LNCAP (cell line): ENCODE results near the gene TKTL2.

ENCODE experiments used
- CTCF ChIP-seq: fragments of 450-650 bp; IDR thresholded peaks from 2 replicates; pipeline ENCODE4 v1.5.1; 2017; ENCODE audit warnings: mild to moderate bottlenecking

Gene TKTL2

DNA sequence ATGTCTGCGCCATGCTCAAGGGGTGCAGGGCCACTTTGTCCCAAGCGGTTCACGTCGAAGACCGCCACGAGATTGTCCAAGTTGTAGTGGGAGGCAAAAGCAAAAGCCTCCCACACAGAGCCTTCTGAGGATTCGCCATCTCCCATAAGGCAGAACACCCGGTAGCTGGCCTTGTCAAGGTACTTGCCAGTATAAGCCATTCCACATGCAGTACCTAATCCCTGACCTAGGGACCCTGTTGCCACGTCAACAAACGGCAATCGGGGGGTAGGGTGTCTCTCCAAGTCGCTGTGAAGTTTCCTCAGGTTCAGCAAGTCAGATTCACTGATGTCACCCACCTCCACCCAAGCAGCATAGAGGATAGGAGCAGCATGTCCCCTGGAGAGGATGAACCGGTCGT, 424 bp downstream of the TKTL2 start:
- no peak for TF ChIP-seq CTCF

DNA sequence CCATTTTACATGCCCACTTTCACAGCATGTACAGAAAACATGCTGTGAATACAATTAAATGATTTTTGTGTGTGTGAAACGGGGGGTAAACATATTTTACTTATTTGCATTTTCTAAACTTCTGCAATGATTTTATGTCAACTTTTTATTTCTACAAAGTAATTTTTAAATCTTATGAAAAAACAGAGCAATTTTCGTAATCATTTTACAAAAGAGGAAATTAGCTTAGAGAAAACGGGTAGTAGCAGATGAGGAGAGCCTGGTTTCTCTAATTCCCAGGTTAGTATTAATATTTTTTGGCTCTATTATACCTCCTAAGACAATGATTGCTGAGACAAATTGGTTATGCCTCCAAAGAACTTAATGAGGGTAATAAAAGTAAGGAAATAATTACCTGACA, 3.2 kb downstream of the TKTL2 start:
- TF ChIP-seq CTCF = no peak

GRCh38 chr4:163467082-163467770, 6.3 kb downstream of the TKTL2 start:
- TF ChIP-seq CTCF = no peak

- TF ChIP-seq CTCF = no peak
Measured at GRCh38 chr4:163462556-163462955, 11.0 kb downstream of the TKTL2 start.

DNA sequence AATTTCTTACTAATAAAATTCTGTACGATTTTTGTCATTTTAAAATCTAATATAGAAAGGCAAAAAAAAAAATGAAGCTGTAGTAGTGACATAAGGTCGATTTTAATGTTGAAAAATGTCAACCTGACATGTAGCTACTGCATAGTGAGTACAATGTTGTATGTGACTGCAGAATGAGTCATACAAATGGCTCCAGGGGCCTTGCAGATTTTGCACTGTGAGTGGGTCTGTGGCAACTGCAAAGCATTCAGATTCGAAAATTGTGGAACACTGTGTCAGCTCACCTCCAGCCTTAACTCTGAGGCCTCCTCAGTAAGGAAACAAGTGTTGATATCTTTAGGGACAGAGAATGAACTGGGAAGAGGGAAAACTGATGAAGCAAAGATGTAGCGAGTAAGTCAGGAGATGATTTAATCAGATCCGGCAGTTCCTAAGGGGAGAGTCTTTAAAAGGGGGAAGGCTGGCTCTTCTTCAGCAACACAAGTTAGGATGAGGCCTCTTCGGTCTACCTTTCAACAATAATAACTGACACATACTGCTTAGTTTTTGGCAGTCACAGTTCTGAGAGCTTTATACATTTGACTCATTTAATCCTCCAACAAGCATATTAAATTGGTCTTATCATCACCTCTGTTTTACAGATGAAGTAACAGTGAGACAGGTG, 24.9 kb downstream of the TKTL2 start:
- TF ChIP-seq CTCF = no peak

DNA sequence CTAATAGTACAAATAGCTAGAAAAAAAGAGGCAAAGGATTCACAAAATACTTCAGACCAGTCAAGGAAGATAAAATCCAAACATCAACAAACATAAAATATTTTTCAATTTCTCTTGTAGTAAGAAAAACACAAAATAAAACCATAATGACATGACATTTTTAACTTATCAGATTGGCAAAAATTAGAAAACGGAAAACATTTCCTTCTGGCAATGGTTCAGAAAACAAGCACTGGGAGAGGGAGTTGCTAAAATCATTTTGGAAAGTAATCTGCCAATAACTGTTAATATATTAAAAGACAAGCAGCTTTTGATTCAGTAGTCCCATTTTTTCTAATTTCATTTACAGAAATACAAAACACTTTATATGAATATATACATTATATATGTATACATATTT, 26.1 kb downstream of the TKTL2 start:
- no peak for TF ChIP-seq CTCF

DNA sequence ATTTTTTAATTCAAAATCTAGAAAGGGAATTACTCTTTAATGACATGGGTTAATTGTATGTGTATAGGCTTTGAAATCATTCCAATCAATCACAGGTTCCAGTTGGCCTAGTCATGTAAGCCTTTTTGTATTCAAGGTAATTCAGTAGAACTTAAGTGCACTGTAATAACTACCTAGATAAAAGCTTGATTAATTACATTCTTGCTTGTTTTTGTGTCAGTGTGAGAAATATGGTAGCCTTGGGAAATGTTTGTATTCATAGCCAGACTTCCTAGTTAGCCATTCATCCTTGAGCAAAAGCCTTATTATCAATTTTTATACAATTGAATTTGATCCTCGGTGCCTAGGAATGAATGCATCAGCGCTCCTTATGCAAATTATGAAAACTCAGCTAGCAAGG, 33.5 kb downstream of the TKTL2 start:
- TF ChIP-seq CTCF = no peak
